Measurements from ENCODE around the gene WNT5B. TPM values are rescaled to one million over a fixed set of nuclear protein-coding genes. Genes with fewer than 3 reads are reported as not detected.

Gene WNT5B
- total RNA-seq, 1 experiment from 2014 or later, result 0.34 TPM

DNA sequence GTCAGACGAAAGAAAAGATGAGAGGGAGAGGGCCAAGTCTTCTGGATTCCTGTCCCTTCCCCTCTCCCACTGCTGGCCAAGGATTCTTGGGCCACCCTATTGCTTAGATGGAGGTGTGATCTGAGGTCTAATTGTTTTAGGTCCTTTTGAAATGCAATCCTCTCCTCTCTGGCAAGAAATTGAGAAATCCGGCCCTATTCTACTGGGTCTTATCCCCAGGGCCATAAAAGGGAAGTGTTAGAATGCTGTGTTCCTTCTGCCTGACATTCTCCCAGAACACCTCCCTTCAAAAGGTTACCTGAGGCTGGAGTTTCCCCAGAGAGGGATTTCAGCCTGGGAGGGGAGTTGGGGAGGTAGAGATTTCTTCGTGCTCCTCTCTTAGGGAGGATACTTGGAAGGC is 4.4 kb downstream of the WNT5B start:
- peaks cover 6% of the 10 kb centered on the region for H3K4me1 ChIP-seq (ENCODE audit: insufficient read depth, low read length, poor library complexity, severe bottlenecking)
- ChIA-PET CTCF (interaction anchor here (0.6 kb wide), 1 partner anchor 30 kb away, joined by 9 read pairs; no protein-coding TSS in a partner anchor), POLR2A (ENCODE audit: low non-redundant PET) (no interaction called here)
- BruUV-seq (replicated peaks), result no TSS peak
- no peak overlapping the region for H3K4me3 ChIP-seq (ENCODE audit: low read depth, low read length, poor library complexity, severe bottlenecking)
- H3K27ac ChIP-seq (ENCODE audit: low read depth, low read length, poor library complexity, severe bottlenecking), result no peak overlapping the region
- DNase-seq (ENCODE audit: low spot score), result no peak
- no peaks in the 10 kb centered on the region for H3K27me3 ChIP-seq (replicated peaks; ENCODE audit: insufficient read depth, low read depth, low read length, poor library complexity)
- H3K9me3 ChIP-seq (ENCODE audit: low read depth, low read length, poor library complexity, severe bottlenecking), result no peaks in the 10 kb centered on the region
- intact Hi-C loops (cut with micrococcal nuclease; ENCODE audit: unreplicated experiment), result loop anchor here (5.0 kb wide), 2 partner anchors 159 to 309 kb away; no protein-coding TSS in a partner anchor
- TF ChIP-seq EZH2 (IDR thresholded peaks at IDR 0.05; ENCODE audit: borderline replicate concordance, low read depth, low read length, poor library complexity, severe bottlenecking) (no peak), CTCF (conservative IDR thresholded peaks at IDR 0.05; ENCODE audit: low read depth, low read length) (no peak)
- H3K36me3 ChIP-seq (ENCODE audit: insufficient read depth, low read length, poor library complexity, severe bottlenecking), result no peaks in the 10 kb centered on the region

- no peaks in the 10 kb centered on the region for H3K27me3 ChIP-seq (replicated peaks; ENCODE audit: insufficient read depth, low read depth, low read length, poor library complexity)
- DNase-seq (ENCODE audit: low spot score), result no peak
- H3K4me1 ChIP-seq (ENCODE audit: insufficient read depth, low read length, poor library complexity, severe bottlenecking), result peaks cover 6% of the 10 kb centered on the region
- H3K36me3 ChIP-seq (ENCODE audit: insufficient read depth, low read length, poor library complexity, severe bottlenecking), result no peaks in the 10 kb centered on the region
- H3K9me3 ChIP-seq (ENCODE audit: low read depth, low read length, poor library complexity, severe bottlenecking), result no peaks in the 10 kb centered on the region
- intact Hi-C loops (cut with micrococcal nuclease; ENCODE audit: unreplicated experiment), result loop anchor here (5.0 kb wide), 2 partner anchors 158 to 308 kb away; no protein-coding TSS in a partner anchor
- BruUV-seq (replicated peaks), result no TSS peak
- ChIA-PET CTCF (interaction anchor here (0.6 to 2.5 kb wide), 11 partner anchors 9 to 516 kb away, joined by 3 to 27 read pairs (median 6); partner anchors contain the start of gene ADIPOR2), POLR2A (ENCODE audit: low non-redundant PET) (no interaction called here)
- TF ChIP-seq EZH2 (IDR thresholded peaks at IDR 0.05; ENCODE audit: borderline replicate concordance, low read depth, low read length, poor library complexity, severe bottlenecking), result no peak
- TF ChIP-seq CTCF (conservative IDR thresholded peaks at IDR 0.05; ENCODE audit: low read depth, low read length), result no peak
- H3K27ac ChIP-seq (ENCODE audit: low read depth, low read length, poor library complexity, severe bottlenecking), result no peak overlapping the region
- H3K4me3 ChIP-seq (ENCODE audit: low read depth, low read length, poor library complexity, severe bottlenecking), result no peak overlapping the region
These were observed 5.1 kb downstream of the WNT5B start for GRCh38 chr12:1634149-1634548.

GRCh38 chr12:1634590-1635191 is 5.7 kb downstream of the WNT5B start:
- no peaks in the 10 kb centered on the region for H3K36me3 ChIP-seq (ENCODE audit: insufficient read depth, low read length, poor library complexity, severe bottlenecking)
- no peaks in the 10 kb centered on the region for H3K9me3 ChIP-seq (ENCODE audit: low read depth, low read length, poor library complexity, severe bottlenecking)
- no peak overlapping the region for H3K27ac ChIP-seq (ENCODE audit: low read depth, low read length, poor library complexity, severe bottlenecking)
- peaks cover 6% of the 10 kb centered on the region for H3K4me1 ChIP-seq (ENCODE audit: insufficient read depth, low read length, poor library complexity, severe bottlenecking)
- no peak overlapping the region for H3K4me3 ChIP-seq (ENCODE audit: low read depth, low read length, poor library complexity, severe bottlenecking)
- TF ChIP-seq CTCF (conservative IDR thresholded peaks at IDR 0.05; ENCODE audit: low read depth, low read length) (peak; percentile 97), EZH2 (IDR thresholded peaks at IDR 0.05; ENCODE audit: borderline replicate concordance, low read depth, low read length, poor library complexity, severe bottlenecking) (no peak)
- BruUV-seq (replicated peaks), result no TSS peak
- DNase-seq (ENCODE audit: low spot score), result peak; percentile 89
- intact Hi-C loops (cut with micrococcal nuclease; ENCODE audit: unreplicated experiment), result loop anchor here (5.0 kb wide), 2 partner anchors 158 to 308 kb away; no protein-coding TSS in a partner anchor
- H3K27me3 ChIP-seq (replicated peaks; ENCODE audit: insufficient read depth, low read depth, low read length, poor library complexity), result no peaks in the 10 kb centered on the region
- POLR2A ChIA-PET (ENCODE audit: low non-redundant PET), result no interaction called here
- CTCF ChIA-PET, result interaction anchor here (0.6 to 2.5 kb wide), 11 partner anchors 9 to 517 kb away, joined by 3 to 27 read pairs (median 6); partner anchors contain the start of gene ADIPOR2
